Limb (tissue), 2 donors: Measurements from ENCODE around the gene PGK1.
"Not testable (repeated sequence)": the region's sequence is repeated elsewhere in the genome, so short reads cannot be mapped to it uniquely, and the experiment has no call there.

Experiments used
- DNase-seq, 2 donors: peaks; one replicate each; pipeline ENCODE4 v3.0.0-alpha.2; 2016; ENCODE audit errors: extremely low spot score in 2 of 2

PGK1 gene

GRCh38 chrX:78116365-78116764, 12.3 kb downstream of the PGK1 start:
- DNase-seq: no peak

GRCh38 chrX:78116766-78117165, 12.7 kb downstream of the PGK1 start:
- DNase-seq: no peak

GRCh38 chrX:78118628-78119027, 14.6 kb downstream of the PGK1 start:
- DNase-seq: no peak

GRCh38 chrX:78119521-78120227, 15.6 kb downstream of the PGK1 start:
- DNase-seq: no peak

- DNase-seq: no peak
Observed at GRCh38 chrX:78123190-78123589, 19.1 kb downstream of the PGK1 start.

GRCh38 chrX:78124307-78124706, 20.3 kb downstream of the PGK1 start:
- DNase-seq: no peak

- DNase-seq: no peak
Observed at GRCh38 chrX:78125148-78125547, 21.1 kb downstream of the PGK1 start.

GRCh38 chrX:78125781-78126180, 21.7 kb downstream of the PGK1 start:
- DNase-seq: not testable (repeated sequence)

- no peak for DNase-seq
Observed at GRCh38 chrX:78129714-78130113, 25.7 kb downstream of the PGK1 start.

- no peak for DNase-seq
Observed at GRCh38 chrX:78130396-78130795, 26.3 kb downstream of the PGK1 start.

GRCh38 chrX:78131117-78131516, 27.1 kb downstream of the PGK1 start:
- no peak for DNase-seq

- DNase-seq: no peak
Observed at GRCh38 chrX:78133238-78133960, 29.4 kb downstream of the PGK1 start.

GRCh38 chrX:78139160-78140123, 35.4 kb downstream of the PGK1 start, which contains the start of gene TAF9B:
Gene TAF9B (minus strand): TSS chrX:78139650. CDS start chrX:78139611, 39 bp downstream.
- peak; percentile 64 to 87 for DNase-seq

- no peak for DNase-seq
Observed at GRCh38 chrX:78140206-78140605, 36.2 kb downstream of the PGK1 start.

- DNase-seq: not testable (repeated sequence)
Observed at GRCh38 chrX:78147002-78147540, 43.0 kb downstream of the PGK1 start.

- not testable (repeated sequence) for DNase-seq
Observed at GRCh38 chrX:78157373-78157772, 53.3 kb downstream of the PGK1 start.

- not testable (repeated sequence) for DNase-seq
Observed at GRCh38 chrX:78157846-78158245, 53.8 kb downstream of the PGK1 start.

- DNase-seq: not testable (repeated sequence)
Observed at GRCh38 chrX:78160711-78161110, 56.7 kb downstream of the PGK1 start.

- DNase-seq: not testable (repeated sequence)
Observed at GRCh38 chrX:78163175-78163574, 59.1 kb downstream of the PGK1 start.

GRCh38 chrX:78165425-78165824, 61.4 kb downstream of the PGK1 start:
- DNase-seq: no peak

- DNase-seq: no peak
Observed at GRCh38 chrX:78168065-78168464, 64.0 kb downstream of the PGK1 start.
